Measurements from ENCODE around the gene ZNF710. TPM values are rescaled to one million over a fixed set of nuclear protein-coding genes. Genes with fewer than 3 reads are reported as not detected.

Gene ZNF710
- total and polyA plus RNA-seq, 2 of the 13 experiments (the other 11 are each of a cell fraction or from before 2014, with no cell fraction given), result 4.7 to 20.6 TPM

GRCh38 chr15:90002428-90002844 lies 1.3 kb downstream of the ZNF710 start:
- WGBS (ENCODE audit: low lambda C conversion rate), result 2% methylated on average over 12 of the region's 27 CpGs
- POLR2A ChIA-PET, result interaction anchor here (1.2 to 5.4 kb wide), 8 partner anchors 15 to 322 kb away, joined by 3 to 41 read pairs (median 12); partner anchors contain the start of genes AP3S2 and ARPIN
- Histone ChIP-seq H2AFZ (ENCODE audit: low read length) (no peak overlapping the region), H3K27me3 (ENCODE audit: control insufficient read depth in 1 of 2, insufficient read depth in 2 of 2, low read length in 2 of 2) (no peaks in the 10 kb centered on the region; a peak in 1 of 5 replicates), H4K20me1 (ENCODE audit: insufficient read depth, low read length) (no peaks in the 10 kb centered on the region; the same call in 1 of the 2 replicates), H3K4me1 (ENCODE audit: insufficient read depth, low read length) (peaks cover 81% of the 10 kb centered on the region), H3K36me3 (replicated peaks in 1 of 2; ENCODE audit: control insufficient read depth in 1 of 2, insufficient read depth in 2 of 2, low read length in 2 of 2) (no peaks in the 10 kb centered on the region; a peak in 1 of 5 replicates), H3K27ac (ENCODE audit: extremely low read length, insufficient read depth, low read length) (peak overlapping the region; percentile 97), H3K79me2 (ENCODE audit: insufficient read depth, low read length) (peaks cover 52% of the 10 kb centered on the region), H3K9me3 (ENCODE audit: low read length) (no peaks in the 10 kb centered on the region), H3K9ac (ENCODE audit: insufficient read depth, low read depth, low read length) (peak overlapping the region; percentile 88), H3K4me2 (ENCODE audit: low read depth, low read length) (peak overlapping the region; percentile 85), H3K4me3 (replicated peaks in 1 of 3; ENCODE audit: insufficient read depth in 1 of 3, low read depth in 2 of 3, low read length in 3 of 3) (peak overlapping the region; percentile 71 to 86 (median 78))
- BruUV-seq (replicated peaks), result no TSS peak
- in situ Hi-C loops (cut with HindIII; ENCODE audit: extremely low pct_ligation_motif_present, low pct_unique_long_range_greater_than_20kb) (loop anchor here (5.0 kb wide), 1 partner anchor 50 kb away; no protein-coding TSS in a partner anchor), intact Hi-C loops (cut with micrococcal nuclease; ENCODE audit: unreplicated experiment) (loop anchor here (5.0 kb wide), 1 partner anchor 35 kb away; no protein-coding TSS in a partner anchor)
- CTCF ChIA-PET (ENCODE audit: low intra/inter-chr PET ratio, low total read pairs), result no interaction called here
- DNase-seq (ENCODE audit: low spot score) (no peak), ATAC-seq (peak; percentile 18), FAIRE-seq (no peak)
- TF ChIP-seq ZNF839 (CRISPR knock-in tag; IDR thresholded peaks at IDR 0.05; ENCODE audit: borderline replicate concordance), result no peak
- TF ChIP-seq LBX2 (CRISPR knock-in tag; IDR thresholded peaks at IDR 0.05; ENCODE audit: borderline replicate concordance), result no peak
- 0 out of 2 replicates have a peak, but pooled peaks have one; percentile 3 for TF ChIP-seq TFDP1 (CRISPR knock-in tag; IDR thresholded peaks at IDR 0.05; ENCODE audit: borderline replicate concordance)
- TF ChIP-seq KDM2A (CRISPR knock-in tag; IDR thresholded peaks at IDR 0.05; ENCODE audit: borderline replicate concordance, low read depth), result peak; percentile 6; the same call in 1 of the 2 replicates
- peak; percentile 72; the same call in 1 of the 2 replicates for TF ChIP-seq ZBTB39 (CRISPR knock-in tag; IDR thresholded peaks at IDR 0.05)
- no peak for TF ChIP-seq IKZF5 (CRISPR knock-in tag; IDR thresholded peaks at IDR 0.05)
- TF ChIP-seq POLR2G (IDR thresholded peaks at IDR 0.05; ENCODE audit: low read depth, low read length), result peak; percentile 24
- 0 out of 2 replicates have a peak, but pooled peaks have one; percentile 37 for TF ChIP-seq ZBTB7B (CRISPR knock-in tag; IDR thresholded peaks at IDR 0.05)
- peak; percentile 83 for TF ChIP-seq AGO2 (optimal IDR thresholded peaks at IDR 0.05; ENCODE audit: low read depth, low read length)
- no peak for TF ChIP-seq SRY (CRISPR knock-in tag; IDR thresholded peaks at IDR 0.05)
- TF ChIP-seq ISL2 (CRISPR knock-in tag; IDR thresholded peaks at IDR 0.05), result no peak
- TF ChIP-seq MED1 (CRISPR knock-in tag; IDR thresholded peaks at IDR 0.05), result no peak
- 0 out of 2 replicates have a peak, but pooled peaks have one; percentile 2 for TF ChIP-seq ZNF710 (CRISPR knock-in tag; IDR thresholded peaks at IDR 0.05; ENCODE audit: borderline replicate concordance)
- TF ChIP-seq SMARCE1 (IDR thresholded peaks at IDR 0.05; ENCODE audit: borderline replicate concordance), result no peak

All from HepG2 (cell line).